Colonic mucosa (tissue), 4 donors: ENCODE measurements around the gene SPON1. TPM values are rescaled to one million over a fixed set of nuclear protein-coding genes. Genes with fewer than 3 reads are reported as not detected.

Source experiments
- DNase-seq: peaks from one replicate; pipeline ENCODE4 v3.0.0-alpha.2; 2020
- H3K27ac ChIP-seq: fragments of 200-600 bp; one replicate; pipeline ENCODE4 v1.8.0; 2021
- H3K27me3 ChIP-seq: fragments of 200-600 bp; one replicate; pipeline ENCODE4 v1.8.0; 2021
- H3K36me3 ChIP-seq: fragments of 200-600 bp; one replicate; pipeline ENCODE4 v1.8.0; 2021
- H3K4me1 ChIP-seq: fragments of 200-600 bp; one replicate; pipeline ENCODE4 v1.8.0; 2021; ENCODE audit warnings: mild to moderate bottlenecking
- H3K4me3 ChIP-seq: fragments of 200-600 bp; one replicate; pipeline ENCODE4 v1.8.0; 2021
- H3K9ac ChIP-seq, 2 donors: one replicate each; pipeline ENCODE4 v1.7.0; 2013; ENCODE audit warnings: control low read depth in 2 of 2, low read depth in 2 of 2, low read length in 2 of 2
- H3K9me3 ChIP-seq: fragments of 200-600 bp; one replicate; pipeline ENCODE4 v1.8.0; 2021
- CTCF ChIP-seq: fragments of 200-600 bp; IDR thresholded peaks from one replicate; pipeline ENCODE4 v1.8.0; 2022; ENCODE audit warnings: antibody characterized with exemption, mild to moderate bottlenecking
- intact Hi-C: fragments of 100-400 bp; cut with DNase I; formaldehyde crosslinking; loops from one replicate; pipeline ENCODE4 v1.14.1; 2022
- total RNA-seq, 2 donors: library from RNA; stranded (reverse); fragmentation: NEBNext Ultra II Directional in 1 of 2; extraction: Animal tissue kit (Norgen Biotek cat#: 25700) in 1 of 2; gene quantifications; one replicate each; pipeline ENCODE4 v1.2.1, GENCODE V29; 2021
- donor health status: healthy.
- donor health status: DM: no; HTN: no; CAD: no.
- donor health status: DM: no; HTN: no; CAD: no.

SPON1 gene
- total RNA-seq, 2 donors from 2014 or later: 91.4 to 93.9 TPM

GRCh38 chr11:14230407-14230806 lies 267.9 kb downstream of the SPON1 start:
- no peak for TF ChIP-seq CTCF
- H3K36me3 ChIP-seq: no peaks in the 10 kb centered on the region
- no peak for DNase-seq
- intact Hi-C loops: no loop called here
- no peak overlapping the region for H3K9ac ChIP-seq
- no peaks in the 10 kb centered on the region for H3K9me3 ChIP-seq
- H3K4me1 ChIP-seq: no peaks in the 10 kb centered on the region
- H3K4me3 ChIP-seq: no peak overlapping the region
- no peak overlapping the region for H3K27ac ChIP-seq
- no peaks in the 10 kb centered on the region for H3K27me3 ChIP-seq

GRCh38 chr11:14232652-14233051 lies 270.1 kb downstream of the SPON1 start:
- intact Hi-C loops: no loop called here
- DNase-seq: no peak
- no peaks in the 10 kb centered on the region for H3K27me3 ChIP-seq
- H3K9me3 ChIP-seq: no peaks in the 10 kb centered on the region
- no peak for TF ChIP-seq CTCF
- no peak overlapping the region for H3K4me3 ChIP-seq
- no peaks in the 10 kb centered on the region for H3K36me3 ChIP-seq
- H3K27ac ChIP-seq: no peak overlapping the region
- no peaks in the 10 kb centered on the region for H3K4me1 ChIP-seq
- no peak overlapping the region for H3K9ac ChIP-seq

DNA sequence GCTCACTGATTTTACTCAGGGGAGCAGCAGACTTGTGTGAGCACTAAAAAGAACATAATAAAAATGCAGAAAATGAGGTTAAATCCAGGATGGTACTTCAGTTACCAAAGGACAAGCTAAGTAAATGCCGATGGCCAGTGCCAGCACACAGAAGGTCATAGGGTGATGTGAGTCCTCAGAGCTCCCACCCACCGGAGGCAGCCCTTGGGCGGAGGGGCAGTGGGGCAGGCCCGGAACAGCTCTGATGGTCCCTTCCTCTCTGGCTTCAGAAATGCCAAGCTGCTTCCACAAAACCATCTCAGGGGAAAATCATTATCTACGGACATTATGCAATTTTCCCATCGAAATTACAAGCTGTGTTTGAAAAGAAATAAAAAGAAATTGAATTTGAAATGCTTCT lies 271.9 kb downstream of the SPON1 start:
- intact Hi-C loops: no loop called here
- no peak for DNase-seq
- Histone ChIP-seq H3K36me3 (no peaks in the 10 kb centered on the region), H3K27ac (no peak overlapping the region), H3K9me3 (no peaks in the 10 kb centered on the region), H3K4me1 (no peaks in the 10 kb centered on the region), H3K4me3 (no peak overlapping the region), H3K27me3 (no peaks in the 10 kb centered on the region), H3K9ac (no peak overlapping the region)
- no peak for TF ChIP-seq CTCF

- no peaks in the 10 kb centered on the region for H3K9me3 ChIP-seq
- intact Hi-C loops: no loop called here
- H3K4me1 ChIP-seq: no peaks in the 10 kb centered on the region
- no peak overlapping the region for H3K4me3 ChIP-seq
- no peak overlapping the region for H3K27ac ChIP-seq
- no peak for TF ChIP-seq CTCF
- DNase-seq: no peak
- no peak overlapping the region for H3K9ac ChIP-seq
- H3K27me3 ChIP-seq: no peaks in the 10 kb centered on the region
- no peaks in the 10 kb centered on the region for H3K36me3 ChIP-seq
These were observed 273.2 kb downstream of the SPON1 start for GRCh38 chr11:14235701-14236100.

GRCh38 chr11:14237444-14237961 lies 275.0 kb downstream of the SPON1 start:
- no peak overlapping the region for H3K9ac ChIP-seq
- no peak for DNase-seq
- H3K4me1 ChIP-seq: no peaks in the 10 kb centered on the region
- TF ChIP-seq CTCF: no peak
- no peaks in the 10 kb centered on the region for H3K9me3 ChIP-seq
- no peaks in the 10 kb centered on the region for H3K36me3 ChIP-seq
- H3K4me3 ChIP-seq: no peak overlapping the region
- H3K27me3 ChIP-seq: no peaks in the 10 kb centered on the region
- H3K27ac ChIP-seq: no peak overlapping the region
- intact Hi-C loops: no loop called here

GRCh38 chr11:14240221-14240620 lies 277.7 kb downstream of the SPON1 start:
- Histone ChIP-seq H3K4me1 (no peaks in the 10 kb centered on the region), H3K9ac (no peak overlapping the region), H3K4me3 (no peak overlapping the region), H3K27ac (no peak overlapping the region), H3K36me3 (no peaks in the 10 kb centered on the region), H3K27me3 (no peaks in the 10 kb centered on the region), H3K9me3 (no peaks in the 10 kb centered on the region)
- TF ChIP-seq CTCF: no peak
- no peak for DNase-seq
- intact Hi-C loops: no loop called here
